Smooth muscle cell of the brain vasculature (primary cell): Measurements from ENCODE around the gene PRR19.
A peak's percentile ranks its signal among the peaks of the same experiment; 100 is the strongest.

Experiments used
- DNase-seq: peaks from one replicate; pipeline ENCODE4 v3.0.0-alpha.2; 2012; ENCODE audit warnings: low read depth, low spot score

PRR19 gene

DNA sequence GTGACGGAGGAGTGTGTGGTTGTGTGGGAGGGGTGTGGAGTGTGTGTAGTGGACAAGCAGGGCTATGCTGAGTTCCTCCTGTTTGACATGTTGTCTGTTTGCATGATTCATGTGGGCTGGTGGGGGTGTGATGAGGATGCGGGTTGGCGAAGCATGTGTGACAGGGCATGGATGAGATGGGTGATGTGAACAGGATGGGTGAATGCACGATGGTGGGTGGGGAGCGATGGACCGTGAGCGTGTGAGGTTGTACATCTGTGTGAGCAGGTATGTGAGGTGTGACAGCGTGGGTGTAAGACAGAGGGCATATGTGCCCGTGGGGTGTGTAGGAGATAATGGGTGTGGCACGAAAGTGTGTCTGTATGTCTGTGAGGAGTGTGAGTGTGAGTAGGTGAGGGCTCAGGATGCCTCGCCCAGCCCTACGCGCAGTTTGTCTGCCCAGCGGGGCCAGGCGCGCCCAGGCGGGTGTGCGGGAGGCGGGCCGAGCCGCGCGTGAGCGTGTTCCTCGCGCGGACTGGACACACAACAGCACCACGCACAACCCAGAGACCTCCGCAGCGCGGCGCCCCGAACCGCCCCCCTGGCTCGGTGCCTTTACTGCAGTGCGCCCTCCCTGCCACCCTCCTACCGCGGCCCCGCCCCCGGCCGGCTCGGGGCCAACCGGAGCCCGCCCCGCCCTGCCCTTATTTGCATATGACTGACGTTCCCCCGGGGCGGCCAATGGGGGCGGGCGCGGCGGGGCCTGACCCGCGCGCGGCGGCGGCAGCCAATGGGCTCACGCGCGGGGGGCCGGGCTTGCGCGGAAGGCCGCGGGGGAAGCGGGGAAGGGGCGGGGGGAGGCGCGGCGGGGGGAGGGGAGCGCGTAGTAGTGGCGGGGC lies 18.5 kb upstream of the PRR19 start:
- peak; percentile 87 for DNase-seq

GRCh38 chr19:42284066-42284501 lies 17.8 kb upstream of the PRR19 start:
- peak; percentile 41 for DNase-seq

- DNase-seq = no peak
These were observed 17.2 kb upstream of the PRR19 start for GRCh38 chr19:42284591-42285341.

DNA sequence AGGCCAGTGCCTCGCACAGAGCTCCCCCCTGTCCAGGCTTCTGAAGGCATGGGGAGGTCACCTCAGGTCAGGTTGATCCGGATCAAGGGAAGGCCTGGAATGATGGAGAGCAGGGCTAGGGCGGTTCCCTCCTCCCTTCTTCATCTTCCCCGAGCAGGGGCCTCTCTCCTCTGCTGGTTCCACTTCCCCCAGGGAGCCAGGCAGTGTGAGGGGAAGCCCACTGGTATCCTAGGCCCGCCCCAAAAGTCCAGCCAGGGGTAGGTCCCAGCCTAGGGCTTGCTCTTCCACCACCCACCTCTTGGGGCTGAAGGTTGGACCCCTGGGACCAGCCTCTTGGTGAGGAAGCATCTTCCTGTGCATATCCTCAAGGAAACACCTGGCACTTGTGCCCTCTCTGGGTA lies 16.4 kb upstream of the PRR19 start:
- no peak for DNase-seq

DNA sequence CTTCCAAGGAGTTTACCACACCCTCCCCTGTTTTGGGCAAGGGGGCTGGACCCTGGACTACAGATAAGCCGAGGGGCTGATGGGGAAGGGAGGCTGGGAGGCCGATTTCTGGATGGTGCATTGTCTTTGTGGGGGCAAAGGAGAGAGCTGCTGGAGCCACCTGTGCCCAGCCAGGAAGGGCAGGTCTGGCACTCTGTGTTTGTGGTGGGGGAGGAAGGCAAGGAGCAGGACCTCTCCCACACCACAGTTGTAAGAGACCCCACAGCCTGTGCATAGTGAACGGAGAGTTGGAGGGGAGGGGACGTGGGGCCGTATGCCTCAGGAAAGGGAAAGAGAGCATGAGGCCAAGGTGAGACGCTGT lies 16.0 kb upstream of the PRR19 start:
- no peak for DNase-seq

DNA sequence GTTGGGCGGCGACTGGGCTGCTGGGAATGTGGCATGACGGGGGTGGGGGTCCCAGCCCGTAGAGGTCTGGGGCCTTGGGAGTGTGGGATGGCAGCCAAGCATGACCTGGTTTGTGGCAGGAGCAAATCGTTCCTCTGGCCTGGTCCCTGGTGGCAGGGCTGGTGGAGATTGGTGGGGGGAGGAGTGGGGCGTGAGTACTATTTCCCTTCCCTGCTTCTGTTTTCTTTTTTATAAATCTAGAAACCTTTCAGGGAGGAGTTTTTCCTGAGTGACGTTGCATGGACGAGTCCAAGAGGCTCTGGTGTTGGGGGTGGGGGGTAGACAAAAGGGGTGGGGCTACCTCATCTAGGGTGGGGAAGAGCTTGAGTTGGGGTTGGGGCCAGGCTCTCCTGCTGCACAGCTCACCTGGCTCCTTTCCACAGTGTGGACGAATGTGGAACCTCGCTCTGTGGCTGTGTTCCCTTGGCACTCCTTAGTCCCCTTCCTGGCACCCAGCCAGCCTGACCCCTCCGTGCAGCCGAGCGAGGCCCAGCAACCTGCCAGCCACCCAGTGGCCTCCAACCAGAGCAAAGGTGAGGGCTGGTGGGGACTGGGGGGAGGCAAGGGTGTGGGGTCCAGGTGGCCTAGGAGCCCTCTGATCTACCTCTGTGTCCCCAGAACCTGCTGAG lies 15.4 kb upstream of the PRR19 start:
- no peak for DNase-seq

- no peak for DNase-seq
These were observed 14.7 kb upstream of the PRR19 start for GRCh38 chr19:42287017-42287826.

DNA sequence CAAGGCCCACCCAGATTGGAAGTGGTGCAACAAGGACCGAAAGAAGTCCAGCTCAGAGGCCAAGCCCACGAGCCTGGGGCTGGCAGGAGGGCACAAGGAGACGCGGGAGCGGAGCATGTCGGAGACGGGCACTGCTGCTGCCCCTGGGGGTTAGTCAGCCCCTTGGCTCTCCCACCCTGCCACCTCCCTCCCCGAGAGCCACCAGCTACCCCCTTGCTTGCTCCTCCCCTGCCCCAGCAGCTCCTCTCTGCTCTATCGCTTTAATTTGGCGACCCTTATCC lies 14.2 kb upstream of the PRR19 start:
- no peak for DNase-seq

DNA sequence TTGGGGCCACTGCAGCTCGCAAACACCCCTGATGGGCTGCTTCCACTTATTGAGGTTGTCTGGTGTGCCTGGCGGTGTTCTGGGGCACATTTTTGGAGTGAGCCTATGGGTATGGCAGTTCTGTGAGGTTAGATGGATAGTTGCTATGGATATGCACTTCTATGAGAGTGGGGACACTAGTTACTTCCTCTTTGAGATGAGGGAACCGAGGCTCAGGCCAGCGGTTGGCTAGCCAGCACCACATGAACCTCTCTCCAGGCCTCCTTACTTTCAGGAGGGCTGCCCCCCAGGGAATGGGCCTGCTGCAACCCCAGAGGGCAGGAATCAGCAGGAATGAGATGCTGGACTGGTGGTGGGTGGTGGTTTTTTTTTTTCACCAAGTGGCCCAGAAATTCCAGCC lies 13.5 kb upstream of the PRR19 start:
- no peak for DNase-seq

DNA sequence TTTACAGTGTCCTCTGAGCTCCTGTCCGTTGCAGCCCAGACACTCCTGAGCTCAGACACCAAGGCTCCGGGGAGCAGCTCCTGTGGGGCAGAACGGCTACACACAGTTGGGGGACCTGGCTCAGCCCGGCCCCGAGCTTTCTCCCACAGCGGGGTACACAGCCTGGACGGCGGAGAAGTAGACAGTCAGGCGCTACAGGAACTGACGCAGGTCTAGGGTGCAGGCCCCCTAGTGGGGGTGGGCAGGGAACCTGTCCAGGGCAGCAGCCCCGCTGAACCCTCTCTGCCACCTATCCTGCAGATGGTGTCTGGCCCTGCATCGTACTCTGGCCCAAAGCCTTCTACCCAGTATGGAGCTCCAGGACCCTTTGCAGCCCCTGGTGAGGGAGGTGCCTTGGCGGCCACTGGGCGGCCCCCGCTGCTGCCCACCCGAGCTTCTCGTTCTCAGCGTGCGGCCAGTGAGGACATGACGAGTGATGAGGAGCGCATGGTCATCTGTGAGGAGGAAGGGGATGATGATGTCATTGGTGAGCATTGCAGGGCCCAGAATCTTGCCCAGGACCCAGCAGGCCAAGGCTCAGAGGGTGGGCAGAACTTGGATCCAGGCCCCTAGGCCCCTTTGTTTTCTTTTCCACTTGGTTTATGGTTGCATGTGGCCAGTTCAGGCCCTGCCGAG lies 12.9 kb upstream of the PRR19 start:
- DNase-seq = no peak

- no peak for DNase-seq
These were observed 12.3 kb upstream of the PRR19 start for GRCh38 chr19:42289556-42290041.

DNA sequence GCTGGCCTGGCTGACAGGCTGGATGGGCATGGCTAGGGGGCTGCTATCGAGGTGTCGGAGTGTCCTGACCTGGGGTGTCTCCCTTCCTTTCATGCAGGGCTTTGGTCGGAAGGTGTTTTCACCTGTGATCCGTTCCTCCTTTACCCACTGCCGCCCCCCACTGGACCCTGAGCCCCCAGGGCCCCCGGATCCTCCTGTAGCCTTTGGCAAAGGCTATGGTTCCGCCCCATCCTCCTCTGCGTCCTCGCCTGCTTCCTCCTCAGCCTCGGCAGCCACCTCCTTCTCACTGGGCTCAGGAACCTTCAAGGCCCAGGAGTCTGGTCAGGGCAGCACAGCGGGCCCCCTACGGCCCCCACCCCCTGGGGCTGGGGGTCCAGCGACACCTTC lies 11.8 kb upstream of the PRR19 start:
- no peak for DNase-seq

- no peak for DNase-seq
These were observed 11.2 kb upstream of the PRR19 start for GRCh38 chr19:42290523-42291434.

DNA sequence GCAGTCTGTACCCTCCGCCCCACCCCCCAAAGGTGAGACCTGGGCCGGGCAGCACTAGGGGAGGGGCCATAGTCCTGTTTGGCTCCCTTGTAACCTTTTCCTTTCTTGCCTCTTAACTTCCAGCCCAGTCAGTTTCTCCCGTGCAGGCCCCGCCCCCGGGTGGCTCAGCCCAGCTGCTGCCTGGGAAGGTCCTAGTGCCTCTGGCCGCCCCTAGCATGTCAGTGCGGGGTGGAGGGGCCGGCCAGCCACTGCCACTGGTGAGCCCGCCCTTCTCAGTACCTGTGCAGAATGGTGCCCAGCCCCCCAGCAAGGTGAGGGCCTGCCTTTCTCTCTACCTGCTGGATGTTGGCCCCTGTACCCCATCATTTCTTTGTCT lies 10.5 kb upstream of the PRR19 start:
- no peak for DNase-seq

DNA sequence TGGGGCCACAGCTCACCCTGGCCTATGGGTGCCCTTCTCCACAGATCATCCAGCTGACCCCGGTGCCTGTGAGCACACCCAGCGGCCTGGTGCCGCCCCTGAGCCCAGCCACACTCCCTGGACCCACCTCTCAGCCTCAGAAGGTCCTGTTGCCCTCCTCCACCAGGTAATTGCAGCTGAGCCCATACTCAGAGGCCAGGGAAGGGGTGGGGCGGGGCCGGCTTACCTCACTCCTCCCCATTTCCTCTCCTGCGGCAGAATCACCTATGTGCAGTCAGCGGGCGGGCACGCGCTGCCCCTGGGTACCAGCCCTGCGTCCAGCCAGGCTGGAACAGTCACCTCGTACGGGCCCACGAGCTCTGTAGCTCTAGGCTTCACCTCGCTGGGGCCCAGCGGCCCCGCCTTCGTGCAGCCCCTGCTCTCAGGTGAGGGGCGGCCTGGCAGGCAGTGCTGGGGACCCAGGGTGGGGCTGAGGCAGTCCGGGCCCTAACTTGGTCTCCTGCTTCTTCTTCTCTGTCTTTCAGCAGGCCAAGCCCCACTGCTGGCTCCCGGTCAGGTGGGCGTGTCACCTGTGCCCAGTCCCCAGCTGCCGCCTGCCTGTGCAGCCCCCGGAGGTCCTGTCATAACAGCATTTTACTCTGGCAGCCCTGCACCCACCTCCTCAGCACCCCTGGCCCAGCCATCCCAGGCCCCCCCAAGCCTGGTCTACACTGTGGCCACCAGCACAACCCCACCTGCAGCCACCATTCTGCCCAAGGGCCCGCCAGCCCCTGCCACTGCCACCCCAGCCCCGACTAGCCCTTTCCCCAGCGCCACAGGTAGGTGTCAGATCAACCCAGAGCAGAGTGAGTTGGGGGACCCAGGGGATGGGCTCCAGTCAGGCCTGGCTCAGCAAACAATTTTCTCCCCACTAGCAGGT lies 9.6 kb upstream of the PRR19 start:
- no peak for DNase-seq

DNA sequence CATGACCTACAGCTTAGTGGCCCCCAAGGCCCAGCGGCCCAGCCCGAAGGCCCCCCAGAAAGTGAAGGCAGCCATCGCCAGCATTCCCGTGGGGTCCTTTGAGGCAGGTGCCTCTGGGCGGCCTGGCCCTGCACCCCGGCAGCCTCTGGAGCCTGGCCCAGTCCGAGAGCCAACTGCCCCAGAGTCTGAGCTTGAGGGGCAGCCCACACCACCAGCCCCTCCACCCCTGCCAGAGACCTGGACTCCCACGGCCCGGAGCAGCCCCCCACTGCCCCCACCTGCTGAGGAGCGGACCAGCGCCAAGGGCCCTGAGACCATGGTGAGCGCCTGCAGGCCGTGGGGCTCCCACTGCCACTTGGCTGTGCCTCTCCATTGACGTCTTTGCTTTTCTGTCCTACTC lies 9.0 kb upstream of the PRR19 start:
- no peak for DNase-seq

DNA sequence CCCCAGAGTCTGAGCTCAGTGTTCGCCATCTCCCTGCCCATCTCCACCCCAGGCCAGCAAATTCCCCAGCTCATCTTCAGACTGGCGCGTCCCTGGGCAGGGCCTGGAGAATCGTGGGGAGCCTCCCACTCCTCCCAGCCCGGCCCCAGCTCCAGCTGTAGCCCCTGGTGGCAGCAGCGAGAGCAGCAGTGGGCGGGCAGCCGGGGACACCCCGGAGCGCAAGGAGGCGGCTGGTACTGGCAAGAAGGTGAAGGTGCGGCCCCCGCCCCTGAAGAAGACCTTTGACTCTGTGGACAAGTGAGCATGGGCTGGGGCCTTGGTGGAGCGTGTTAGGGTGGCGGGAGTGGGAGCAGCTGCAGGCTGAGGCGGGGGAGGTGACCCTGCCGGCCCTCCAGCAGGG lies 8.4 kb upstream of the PRR19 start:
- no peak for DNase-seq

GRCh38 chr19:42293948-42294347 lies 8.0 kb upstream of the PRR19 start:
- DNase-seq = no peak

DNA sequence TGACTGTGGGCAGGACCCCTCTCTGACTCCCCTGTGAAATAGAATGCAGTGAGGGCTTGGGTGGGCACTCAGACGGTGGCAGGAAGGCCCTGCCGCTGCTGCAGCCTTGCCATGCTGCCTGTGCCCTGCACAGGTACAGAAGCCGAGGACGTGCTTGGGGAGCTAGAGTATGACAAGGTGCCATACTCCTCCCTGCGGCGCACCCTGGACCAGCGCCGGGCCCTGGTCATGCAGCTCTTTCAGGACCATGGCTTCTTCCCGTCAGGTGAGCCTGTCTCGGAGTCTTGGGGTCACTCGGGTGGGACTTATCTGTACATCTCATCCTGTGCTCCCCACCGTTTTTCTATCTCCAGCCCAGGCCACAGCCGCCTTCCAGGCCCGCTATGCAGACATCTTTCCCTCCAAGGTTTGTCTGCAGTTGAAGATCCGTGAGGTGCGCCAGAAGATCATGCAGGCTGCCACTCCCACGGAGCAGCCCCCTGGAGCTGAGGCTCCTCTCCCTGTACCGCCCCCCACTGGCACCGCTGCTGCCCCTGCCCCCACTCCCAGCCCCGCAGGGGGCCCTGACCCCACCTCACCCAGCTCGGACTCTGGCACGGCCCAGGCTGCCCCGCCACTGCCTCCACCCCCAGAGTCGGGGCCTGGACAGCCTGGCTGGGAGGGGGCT lies 7.3 kb upstream of the PRR19 start:
- no peak for DNase-seq
